Endothelial cell of umbilical vein (primary cell): ENCODE results near the gene RGS19. TPM values are rescaled to one million over a fixed set of nuclear protein-coding genes. Genes with fewer than 3 reads are reported as not detected.

Experiments used
- BruUV-seq: library from RNA; stranded (reverse); fragments of 400-500 nt; replicated peaks from 2 replicates; lab custom pipeline; 2021; lab: Mats Ljungman, UMichigan
- CTCF ChIA-PET: fragments of 300-600, 350-600 bp; sonication (Branson Sonifier 250); formaldehyde crosslinking; loops from one replicate; lab custom pipeline; 2021; ENCODE audit warnings: antibody characterized with exemption, inconsistent platforms; lab: Charles Lee
- POLR2A ChIA-PET: fragments of 300-600, 350-600 bp; sonication (Branson Sonifier 250); formaldehyde crosslinking; loops from one replicate; lab custom pipeline; 2021; ENCODE audit warnings: antibody characterized with exemption, inconsistent platforms; lab: Charles Lee
- DNase-seq: peaks from one replicate; pipeline ENCODE4 v3.0.0-alpha.2; 2011; ENCODE audit warnings: low read depth, low spot score
- FAIRE-seq: peaks from 2 replicates; lab custom pipeline; 2011; peaks lifted over from hg19 to GRCh38; lab: Jason Lieb, UNC
- H2AFZ ChIP-seq: 2 replicates; pipeline ENCODE4 v1.6.0; 2012; ENCODE audit warnings: low read depth, low read length, control low read depth, inconsistent platforms
- H3K27ac ChIP-seq: 2 replicates; pipeline ENCODE4 v1.5.1; 2011; ENCODE audit warnings: low read depth, mild to moderate bottlenecking, control low read depth, low read length, moderate library complexity; ENCODE audit not compliant: insufficient read depth
- H3K27me3 ChIP-seq, 2 experiments: 2 replicates each; pipeline versions ENCODE4 v1.6.0 to v1.6.1; 2011; ENCODE audit warnings: low read length in 2 of 2, mixed read lengths in 1 of 2; ENCODE audit not compliant: control insufficient read depth in 2 of 2, insufficient read depth in 2 of 2
- H3K36me3 ChIP-seq, 2 experiments: 2 replicates in 1 of 2; 3 replicates in 1 of 2; pipeline ENCODE4 v1.5.1; 2011; ENCODE audit warnings: low read length in 2 of 2, mild to moderate bottlenecking in 1 of 2, moderate library complexity in 1 of 2; ENCODE audit not compliant: control insufficient read depth in 2 of 2, insufficient read depth in 2 of 2; ENCODE audit errors: extremely low read depth in 1 of 2
- H3K4me1 ChIP-seq: 3 replicates; pipeline ENCODE4 v1.5.1; 2011; ENCODE audit warnings: mild to moderate bottlenecking, low read length; ENCODE audit not compliant: control insufficient read depth, insufficient read depth; ENCODE audit errors: extremely low read depth
- H3K4me2 ChIP-seq: 2 replicates; pipeline ENCODE4 v1.6.1; 2011; ENCODE audit warnings: low read length, control low read depth, mixed read lengths; ENCODE audit not compliant: insufficient read depth
- H3K4me3 ChIP-seq, 3 experiments: fragments of 200-600 bp in 1 of 3; sonication (generic), shearing (Covaris generic) in 1 of 3; replicated peaks in 1 of 3; 2 replicates each; pipeline ENCODE4 v1.5.1; 2011 to 2016; ENCODE audit warnings: control low read depth in 3 of 3, low read length in 3 of 3, mild to moderate bottlenecking in 2 of 3, inconsistent platforms in 1 of 3, low read depth in 1 of 3, moderate library complexity in 1 of 3; ENCODE audit not compliant: insufficient read depth in 1 of 3
- H3K79me2 ChIP-seq: 2 replicates; pipeline ENCODE4 v1.6.0; 2012; ENCODE audit warnings: low read length, inconsistent platforms; ENCODE audit not compliant: control insufficient read depth, insufficient read depth
- H3K9ac ChIP-seq: replicated peaks from 2 replicates; pipeline ENCODE3; 2011; ENCODE audit warnings: low read length, control low read depth; ENCODE audit not compliant: insufficient read depth; ENCODE audit errors: extremely low read depth
- H3K9me1 ChIP-seq: replicated peaks from 3 replicates; pipeline ENCODE4 v1.6.0; 2011; ENCODE audit warnings: mild to moderate bottlenecking, low read length; ENCODE audit not compliant: control insufficient read depth, insufficient read depth; ENCODE audit errors: extremely low read depth
- H3K9me3 ChIP-seq: replicated peaks from 2 replicates; pipeline ENCODE4 v1.5.1; 2012; ENCODE audit warnings: low read length, inconsistent platforms; ENCODE audit not compliant: control insufficient read depth, insufficient read depth
- H4K20me1 ChIP-seq: replicated peaks from 2 replicates; pipeline ENCODE3; 2011; ENCODE audit warnings: mild to moderate bottlenecking, low read length; ENCODE audit not compliant: control insufficient read depth, insufficient read depth; ENCODE audit errors: extremely low read depth
- CTCF ChIP-seq, 2 donors: IDR thresholded peaks; 1 replicate in 1 of 2; 2 replicates in 1 of 2; pipeline ENCODE4 v1.5.1; 2011; ENCODE audit warnings: low read length in 2 of 2, mild to moderate bottlenecking in 2 of 2, moderate library complexity in 2 of 2, control low read depth in 1 of 2, inconsistent platforms in 1 of 2, low read depth in 1 of 2; ENCODE audit not compliant: insufficient read depth in 1 of 2; ENCODE audit errors: extremely low read depth in 1 of 2
- EZH2 ChIP-seq: IDR thresholded peaks from 2 replicates; pipeline ENCODE4 v1.6.1; 2012; ENCODE audit warnings: borderline replicate concordance, low read depth, mild to moderate bottlenecking, moderate library complexity, low read length, inconsistent platforms; ENCODE audit not compliant: severe bottlenecking
- FOS ChIP-seq: IDR thresholded peaks from 2 replicates; pipeline ENCODE4 v1.6.1; 2011; ENCODE audit warnings: mild to moderate bottlenecking, low read length, moderate library complexity, borderline replicate concordance; ENCODE audit not compliant: insufficient read depth
- GATA2 ChIP-seq: IDR thresholded peaks from 2 replicates; pipeline ENCODE4 v1.7.0; 2011; ENCODE audit warnings: low read depth, mild to moderate bottlenecking, moderate library complexity, mixed read lengths, low read length; ENCODE audit not compliant: insufficient read length, insufficient read depth
- JUN ChIP-seq: IDR thresholded peaks from 2 replicates; pipeline ENCODE4 v1.6.1; 2011; ENCODE audit warnings: borderline replicate concordance, low read depth; ENCODE audit not compliant: insufficient read length, insufficient read depth
- MYC ChIP-seq: IDR thresholded peaks from one replicate; pipeline ENCODE4 v1.6.1; 2011; ENCODE audit warnings: mild to moderate bottlenecking, low read depth, low read length
- POLR2A ChIP-seq: IDR thresholded peaks from 2 replicates; pipeline ENCODE4 v1.6.1; 2012; ENCODE audit warnings: low read depth, mild to moderate bottlenecking, control low read depth, low read length
- POLR2AphosphoS5 ChIP-seq: IDR thresholded peaks from 2 replicates; pipeline ENCODE4 v1.6.1; 2012; ENCODE audit warnings: low read depth, mild to moderate bottlenecking, control low read depth, low read length, moderate library complexity; ENCODE audit not compliant: insufficient read depth
- dilution Hi-C: fragments of 300-500 bp; cut with MboI; formaldehyde crosslinking; loops from one replicate; pipeline ENCODE4 v1.15.0; 2019; ENCODE audit warnings: low sequenced_read_pairs; ENCODE audit not compliant: extremely low pct_ligation_motif_present
- intact Hi-C: fragments of 100-400 bp; cut with micrococcal nuclease; formaldehyde crosslinking; loops from one replicate; pipeline ENCODE4 v1.10.0; 2022
- polyA plus RNA-seq, 4 experiments: library from polyadenylated mRNA; depleted of rRNA in 3 of 4; stranded (reverse) in 3 of 4; unstranded in 1 of 4; fragments of >200 nt; gene quantifications; 2 replicates each; pipeline versions ENCODE4 v1.2.1 to v1.2.3, GENCODE V29; 2011 to 2012; ENCODE audit warnings: missing spikeins in 1 of 4
- total RNA-seq: library from RNA; stranded (reverse); gene quantifications from 2 replicates; pipeline ENCODE4 v1.2.3, GENCODE V29; 2021
- TF ChIP-seq, protein P1 (sequence below): IDR thresholded peaks from 2 replicates; pipeline ENCODE4 v1.6.1; 2011; ENCODE audit not compliant: insufficient read depth, insufficient read length

RGS19 gene
- total and polyA plus RNA-seq, 2 donors (not counting 3 experiments of a cell fraction or from before 2014, with no cell fraction given), result 27.8 to 33.7 TPM

- Histone ChIP-seq H3K9me1 (no peaks in the 10 kb centered on the region), H3K27ac (no peak overlapping the region), H2AFZ (no peak overlapping the region), H4K20me1 (no peaks in the 10 kb centered on the region), H3K9ac (no peak overlapping the region), H3K4me3 (no peak overlapping the region), H3K4me1 (no peaks in the 10 kb centered on the region), H3K79me2 (no peaks in the 10 kb centered on the region), H3K27me3 (no peaks in the 10 kb centered on the region), H3K9me3 (no peaks in the 10 kb centered on the region), H3K4me2 (no peak overlapping the region), H3K36me3 (no peaks in the 10 kb centered on the region)
- intact Hi-C loops, result no loop called here
- CTCF ChIA-PET, result interaction anchor here (1.4 kb wide), 1 partner anchor 8 kb away, joined by 4 read pairs; no protein-coding TSS in a partner anchor
- FAIRE-seq (no peak), DNase-seq (no peak)
- TF ChIP-seq JUN (no peak), EZH2 (no peak), POLR2AphosphoS5 (no peak), FOS (no peak), POLR2A (no peak), GATA2 (no peak), MYC (no peak), CTCF (IDR thresholded peaks at IDR 0.05; ENCODE audit: extremely low read depth in 1 of 2, insufficient read depth in 1 of 2, low read depth in 1 of 2, low read length in 2 of 2) (no peak)
- TF ChIP-seq, protein P1, sequence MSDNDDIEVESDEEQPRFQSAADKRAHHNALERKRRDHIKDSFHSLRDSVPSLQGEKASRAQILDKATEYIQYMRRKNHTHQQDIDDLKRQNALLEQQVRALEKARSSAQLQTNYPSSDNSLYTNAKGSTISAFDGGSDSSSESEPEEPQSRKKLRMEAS, result no peak
- dilution Hi-C loops, result no loop called here
- no TSS peak for BruUV-seq
- POLR2A ChIA-PET, result no interaction called here
Observed at GRCh38 chr20:64109831-64110391, 30.6 kb upstream of the RGS19 start.
